Activated effector memory CD4-positive, alpha-beta T cell treated with Interleukin-2 at 50 U/mL for 16 hours (primary cell): Measurements from ENCODE around the gene ARL17A.
"Not testable (repeated sequence)": the region's sequence is repeated elsewhere in the genome, so short reads cannot be mapped to it uniquely, and the experiment has no call there.

ENCODE experiments used
- DNase-seq: peaks from one replicate; pipeline ENCODE4 v3.0.0-alpha.2; 2020

ARL17A gene

GRCh38 chr17:46579083-46580075 lies at the start of gene ARL17A:
TSS of gene ARL17A (minus strand) at chr17:46579691. CDS start at chr17:46576322, 3,369 bp downstream.
- DNase-seq, result peak; percentile 74

- not testable (repeated sequence) for DNase-seq
Observed at GRCh38 chr17:46628753-46629436, 49.4 kb upstream of the ARL17A start.

GRCh38 chr17:46627452-46627851 lies 48.0 kb upstream of the ARL17A start:
- DNase-seq, result not testable (repeated sequence)

- DNase-seq, result not testable (repeated sequence)
Observed at GRCh38 chr17:46624726-46625125, 45.2 kb upstream of the ARL17A start.

- not testable (repeated sequence) for DNase-seq
Observed at GRCh38 chr17:46623790-46624189, 44.3 kb upstream of the ARL17A start.

GRCh38 chr17:46618975-46619374 lies 39.5 kb upstream of the ARL17A start:
- DNase-seq, result not testable (repeated sequence)

- DNase-seq, result not testable (repeated sequence)
Observed at GRCh38 chr17:46617121-46617520, 37.6 kb upstream of the ARL17A start.

GRCh38 chr17:46613876-46614275 lies 34.4 kb upstream of the ARL17A start:
- not testable (repeated sequence) for DNase-seq

- DNase-seq, result not testable (repeated sequence)
Observed at GRCh38 chr17:46611304-46611703, 31.8 kb upstream of the ARL17A start.

GRCh38 chr17:46603125-46603524 lies 23.6 kb upstream of the ARL17A start:
- DNase-seq, result not testable (repeated sequence)

- not testable (repeated sequence) for DNase-seq
Observed at GRCh38 chr17:46600767-46601166, 21.3 kb upstream of the ARL17A start.

- not testable (repeated sequence) for DNase-seq
Observed at GRCh38 chr17:46598344-46598931, 18.9 kb upstream of the ARL17A start.

- DNase-seq, result not testable (repeated sequence)
Observed at GRCh38 chr17:46591332-46591731, 11.8 kb upstream of the ARL17A start.

- not testable (repeated sequence) for DNase-seq
Observed at GRCh38 chr17:46590157-46591146, 11.0 kb upstream of the ARL17A start, which contains the start of gene NSF. TSS of gene NSF (plus strand) at chr17:46590669. CDS start at chr17:46590776, 107 bp downstream.

GRCh38 chr17:46585444-46585843 lies 6.0 kb upstream of the ARL17A start:
- DNase-seq, result not testable (repeated sequence)

GRCh38 chr17:46580082-46580481 lies 591 bp upstream of the ARL17A start:
- DNase-seq, result not testable (repeated sequence)

GRCh38 chr17:46571796-46572195 lies 7.7 kb downstream of the ARL17A start:
- DNase-seq, result not testable (repeated sequence)

GRCh38 chr17:46566980-46567379 lies 12.5 kb downstream of the ARL17A start:
- DNase-seq, result not testable (repeated sequence)

GRCh38 chr17:46566284-46566683 lies 13.2 kb downstream of the ARL17A start:
- DNase-seq, result not testable (repeated sequence)

GRCh38 chr17:46560048-46560447 lies 19.4 kb downstream of the ARL17A start:
- not testable (repeated sequence) for DNase-seq

GRCh38 chr17:46559155-46559554 lies 20.3 kb downstream of the ARL17A start:
- DNase-seq, result not testable (repeated sequence)

- DNase-seq, result peak; percentile 0
Observed at GRCh38 chr17:46548607-46549006, 30.9 kb downstream of the ARL17A start.
